AG09319 (cell line): Measurements from ENCODE around the gene HDAC8.

Source experiments
- DNase-seq: peaks from one replicate; pipeline ENCODE4 v3.0.0-alpha.2; 2010; ENCODE audit warnings: low read depth; ENCODE audit errors: extremely low read depth
- TF ChIP-seq, protein P1 (sequence below): IDR thresholded peaks from 2 replicates; pipeline ENCODE4 v1.5.1; 2011; ENCODE audit warnings: low read depth, mild to moderate bottlenecking, inconsistent platforms, low read length, moderate library complexity

Gene HDAC8

DNA sequence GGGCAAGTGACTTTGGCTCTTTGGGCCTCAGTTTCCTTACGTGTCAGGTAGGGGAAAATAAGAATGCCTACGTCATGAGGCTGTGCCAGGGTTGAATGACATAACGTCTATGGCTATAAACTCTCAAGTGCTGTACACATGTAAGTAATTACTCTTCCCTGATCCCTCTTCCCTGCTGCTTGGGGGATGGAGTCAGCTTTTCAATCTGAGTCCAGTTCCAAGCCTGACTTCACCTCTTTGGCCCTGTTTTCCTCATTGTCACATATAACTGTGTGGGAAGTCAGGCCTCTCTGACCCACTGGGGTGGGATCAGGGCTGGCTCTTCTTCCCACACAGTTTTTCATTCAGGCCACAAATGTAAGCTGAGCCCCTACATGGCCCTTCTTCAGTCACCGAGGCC is 255.5 kb downstream of the HDAC8 start:
- TF ChIP-seq, protein P1, sequence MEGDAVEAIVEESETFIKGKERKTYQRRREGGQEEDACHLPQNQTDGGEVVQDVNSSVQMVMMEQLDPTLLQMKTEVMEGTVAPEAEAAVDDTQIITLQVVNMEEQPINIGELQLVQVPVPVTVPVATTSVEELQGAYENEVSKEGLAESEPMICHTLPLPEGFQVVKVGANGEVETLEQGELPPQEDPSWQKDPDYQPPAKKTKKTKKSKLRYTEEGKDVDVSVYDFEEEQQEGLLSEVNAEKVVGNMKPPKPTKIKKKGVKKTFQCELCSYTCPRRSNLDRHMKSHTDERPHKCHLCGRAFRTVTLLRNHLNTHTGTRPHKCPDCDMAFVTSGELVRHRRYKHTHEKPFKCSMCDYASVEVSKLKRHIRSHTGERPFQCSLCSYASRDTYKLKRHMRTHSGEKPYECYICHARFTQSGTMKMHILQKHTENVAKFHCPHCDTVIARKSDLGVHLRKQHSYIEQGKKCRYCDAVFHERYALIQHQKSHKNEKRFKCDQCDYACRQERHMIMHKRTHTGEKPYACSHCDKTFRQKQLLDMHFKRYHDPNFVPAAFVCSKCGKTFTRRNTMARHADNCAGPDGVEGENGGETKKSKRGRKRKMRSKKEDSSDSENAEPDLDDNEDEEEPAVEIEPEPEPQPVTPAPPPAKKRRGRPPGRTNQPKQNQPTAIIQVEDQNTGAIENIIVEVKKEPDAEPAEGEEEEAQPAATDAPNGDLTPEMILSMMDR = no peak
- DNase-seq = no peak

DNA sequence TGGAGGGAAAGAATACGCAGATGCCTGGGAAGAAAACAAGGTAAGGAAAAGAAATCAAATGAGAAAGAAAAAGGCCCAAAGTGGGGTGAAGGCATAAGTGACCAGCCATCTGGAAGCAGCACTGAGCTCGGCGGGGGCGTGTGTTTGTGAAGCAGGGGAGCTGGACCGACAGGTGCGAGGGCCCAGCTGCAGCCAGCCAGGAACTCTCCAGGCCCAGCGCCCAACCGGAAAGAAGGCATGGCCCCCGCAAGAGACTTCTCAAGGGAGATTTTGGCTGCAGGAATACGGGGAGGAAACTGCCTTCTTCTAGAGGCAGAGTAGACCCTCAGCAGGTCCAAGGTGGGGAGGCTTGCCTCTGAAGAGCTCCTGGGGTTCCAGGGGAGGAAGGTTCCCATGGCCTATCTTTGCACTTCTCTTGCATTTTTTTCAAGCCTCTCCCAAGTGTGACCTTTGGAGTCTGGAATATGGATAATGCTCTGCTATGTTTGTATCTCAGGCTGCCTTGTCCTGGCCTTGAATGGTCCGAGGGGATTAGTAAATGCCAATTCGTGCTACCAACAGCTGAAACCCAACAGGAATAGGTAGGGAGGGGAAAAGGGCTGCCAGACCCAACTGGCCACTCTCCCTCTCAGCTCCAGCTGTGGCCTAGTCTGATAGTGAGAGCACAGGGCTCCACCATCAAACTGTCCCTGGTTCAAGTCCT is 256.1 kb downstream of the HDAC8 start:
- TF ChIP-seq, protein P1 = no peak
- DNase-seq = no peak

DNA sequence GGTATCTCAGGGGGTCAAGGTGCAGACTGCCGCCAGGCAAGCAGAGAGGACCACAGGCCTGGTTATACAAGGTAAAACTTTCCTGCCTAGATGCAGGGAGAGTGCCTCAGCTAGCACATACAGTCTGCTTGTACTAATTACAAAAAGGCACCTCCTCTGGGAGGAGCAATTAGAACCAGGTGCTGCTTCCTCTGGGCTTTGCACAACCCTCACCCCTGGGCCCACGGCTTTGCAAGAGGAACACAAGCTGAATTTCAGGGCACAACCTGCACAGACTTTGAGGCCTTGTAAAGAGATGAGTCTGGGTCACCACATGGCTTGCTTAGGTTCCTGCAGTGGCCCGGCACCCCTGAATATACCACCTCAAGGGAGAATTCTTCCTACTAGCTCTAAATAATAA is 257.8 kb downstream of the HDAC8 start:
- TF ChIP-seq, protein P1 = no peak
- no peak for DNase-seq

DNA sequence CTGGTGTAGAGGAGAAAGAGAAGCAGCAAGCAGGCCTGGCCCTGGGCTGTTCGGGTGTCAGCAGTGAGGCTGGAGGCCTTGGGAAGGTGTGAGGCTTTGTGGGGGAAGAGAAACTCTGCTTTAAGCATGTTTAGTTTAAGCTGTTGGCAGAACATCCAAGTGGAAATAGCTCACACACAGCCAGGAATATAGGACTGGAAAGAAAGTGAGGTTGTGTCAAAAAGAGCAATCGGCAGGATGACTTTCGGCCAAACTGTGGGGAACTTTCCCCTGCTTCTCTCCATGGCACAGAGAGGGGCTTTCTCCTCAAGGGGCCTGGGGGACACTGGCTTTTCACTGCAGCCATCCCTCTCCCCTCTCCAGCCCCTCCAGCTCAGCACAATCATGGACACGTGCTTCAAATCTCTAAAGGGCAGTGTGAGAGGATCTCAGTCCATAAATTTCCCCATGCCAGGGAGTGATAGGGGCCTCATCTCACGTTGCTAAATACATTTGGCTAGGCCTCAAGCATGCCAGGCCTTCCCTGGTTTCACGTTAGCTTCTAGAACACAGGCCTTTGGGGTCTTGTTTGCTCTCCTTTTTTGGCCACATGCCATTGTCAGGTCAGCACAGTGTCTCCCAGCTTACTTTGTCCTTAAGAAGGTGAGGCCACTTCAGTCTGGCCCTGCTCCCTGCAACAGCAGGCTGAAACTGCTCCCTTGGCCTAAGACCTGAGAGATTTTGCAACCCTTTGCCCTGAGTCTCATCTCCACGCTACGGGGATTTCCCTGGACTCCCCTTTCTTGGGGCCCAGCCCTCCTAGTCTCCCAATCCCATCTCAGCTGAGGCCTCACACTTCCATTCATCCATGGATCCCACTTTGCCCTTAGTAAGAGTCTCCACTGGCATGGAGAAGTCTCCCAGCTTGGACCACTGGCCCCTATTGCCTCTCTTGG is 258.7 kb downstream of the HDAC8 start:
- TF ChIP-seq, protein P1 = no peak
- no peak for DNase-seq

DNA sequence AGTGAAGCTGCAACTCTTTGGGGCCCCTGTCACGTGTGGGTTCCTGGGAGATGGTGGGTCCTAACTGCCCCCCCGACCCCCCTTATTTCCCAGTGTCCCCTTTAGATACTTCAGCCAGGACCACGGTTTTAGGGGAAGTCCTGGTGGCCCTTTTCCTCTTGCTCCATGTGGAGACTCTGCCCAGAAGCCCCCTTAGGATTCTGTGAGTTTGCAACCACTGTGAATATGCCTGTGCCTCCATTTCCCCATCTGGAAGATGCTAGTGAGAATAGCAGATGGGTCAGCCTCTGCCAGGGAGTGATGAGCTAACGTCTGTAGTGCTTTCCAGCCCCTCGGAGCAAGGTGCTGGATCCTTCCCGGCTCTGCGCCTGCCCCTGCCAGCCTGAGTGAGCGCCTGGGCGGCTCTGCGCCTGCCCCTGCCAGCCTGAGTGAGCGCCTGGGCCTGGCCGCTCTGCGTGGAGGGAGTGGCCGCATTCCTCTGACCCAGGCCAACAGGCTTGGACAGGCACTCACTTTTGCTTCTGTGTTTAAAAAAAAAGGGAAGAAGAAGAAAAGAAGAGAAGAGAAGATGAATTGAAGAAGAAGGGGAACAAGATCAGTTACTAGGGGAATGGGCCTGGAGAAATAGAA is 260.2 kb downstream of the HDAC8 start:
- TF ChIP-seq, protein P1 = no peak
- no peak for DNase-seq

DNA sequence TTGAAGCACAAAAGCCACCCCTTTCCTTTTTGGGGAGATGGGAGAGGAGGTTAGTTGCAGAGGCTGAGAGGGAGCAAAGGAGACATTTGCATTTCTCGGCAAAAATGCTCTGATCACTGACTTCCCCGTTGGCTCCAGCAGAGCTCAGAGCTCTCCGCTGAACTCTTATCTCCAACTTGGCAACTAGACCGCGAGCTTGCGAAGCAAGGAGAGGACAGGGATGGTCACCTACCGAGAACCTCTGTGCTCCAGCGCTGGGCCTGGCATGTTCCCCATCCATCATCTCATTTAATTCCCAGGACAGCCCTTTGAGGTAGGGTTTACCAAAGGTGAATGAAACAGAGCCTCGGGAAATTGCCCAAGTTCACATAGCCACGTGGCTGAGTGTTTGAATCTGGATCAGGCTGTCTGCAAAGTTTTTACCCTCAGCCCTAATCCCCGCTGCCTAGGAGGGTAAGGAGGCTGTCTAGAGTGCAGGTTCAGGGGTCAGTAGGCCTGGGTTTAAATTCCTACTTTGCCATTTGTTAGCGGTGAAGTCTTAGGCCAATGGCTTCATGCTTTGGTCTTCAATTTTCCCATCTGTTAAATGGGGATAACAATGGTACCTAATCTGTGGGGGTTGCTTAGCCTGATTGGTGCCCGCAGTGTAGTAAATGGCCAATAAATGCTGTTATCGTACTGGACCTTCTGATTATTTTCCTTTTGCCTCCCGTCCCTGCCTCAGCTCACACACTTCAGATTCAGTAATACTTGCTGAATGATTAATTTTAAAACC is 263.2 kb downstream of the HDAC8 start:
- TF ChIP-seq, protein P1 = no peak
- no peak for DNase-seq
